HepG2 (cell line): ENCODE results near the gene GPER1. TPM values are rescaled to one million over a fixed set of nuclear protein-coding genes. Genes with fewer than 3 reads are reported as not detected.
A peak's percentile ranks its signal among the peaks of the same experiment; 100 is the strongest.

Source experiments
- ARID3A ChIP-seq: IDR thresholded peaks from 2 replicates; pipeline ENCODE4 v1.6.1; 2012; ENCODE audit warnings: low read depth, low read length, improper control_type of control experiment
- BRD4 ChIP-seq: sonication (generic); formaldehyde crosslinking; IDR thresholded peaks from 2 replicates; pipeline ENCODE4 v1.4.0; 2020; ENCODE audit warnings: missing genetic modification reagents
- CAMTA2 ChIP-seq: sonication (generic); formaldehyde crosslinking; IDR thresholded peaks from 2 replicates; pipeline ENCODE4 v1.4.0; 2020; ENCODE audit warnings: mild to moderate bottlenecking, missing genetic modification reagents, borderline replicate concordance
- GMEB2 ChIP-seq: IDR thresholded peaks from 2 replicates; pipeline ENCODE4 v1.6.1; 2016; ENCODE audit warnings: missing biosample characterization, missing genetic modification reagents, low read depth
- HCFC1 ChIP-seq: fragments of 150-350 bp; IDR thresholded peaks from 2 replicates; pipeline ENCODE4 v1.6.1; 2014; ENCODE audit warnings: low read depth, low read length
- HNRNPL ChIP-seq: fragments of 200-400 bp; formaldehyde crosslinking; IDR thresholded peaks from 2 replicates; pipeline ENCODE4 v1.6.1; 2017; ENCODE audit warnings: mild to moderate bottlenecking, low read depth, low read length
- KLF16 ChIP-seq, 2 experiments: sonication (generic) in 1 of 2; formaldehyde crosslinking in 1 of 2; IDR thresholded peaks; 2 replicates each; pipeline versions ENCODE4 v1.6.1 to v1.8.0; 2016 to 2023; ENCODE audit warnings: missing genetic modification reagents in 2 of 2, missing compliant biosample characterization in 1 of 2
- KLF6 ChIP-seq: IDR thresholded peaks from 2 replicates; pipeline ENCODE4 v1.8.0; 2016; ENCODE audit warnings: missing biosample characterization, missing genetic modification reagents
- MAF1 ChIP-seq: sonication (generic); formaldehyde crosslinking; IDR thresholded peaks from 2 replicates; pipeline ENCODE4 v1.5.0; 2020; ENCODE audit warnings: missing genetic modification reagents, borderline replicate concordance
- MED8 ChIP-seq: sonication (generic); formaldehyde crosslinking; IDR thresholded peaks from 2 replicates; pipeline ENCODE4 v1.8.1; 2023; ENCODE audit warnings: mild to moderate bottlenecking, missing genetic modification reagents; ENCODE audit not compliant: insufficient replicate concordance
- MEF2D ChIP-seq: sonication (generic); formaldehyde crosslinking; IDR thresholded peaks from 2 replicates; pipeline ENCODE4 v1.5.1; 2020; ENCODE audit warnings: mild to moderate bottlenecking, missing genetic modification reagents
- MXI1 ChIP-seq: IDR thresholded peaks from 3 replicates; pipeline ENCODE4 v1.6.1; 2012; ENCODE audit warnings: low read depth, low read length, inconsistent platforms, borderline replicate concordance
- MYNN ChIP-seq: sonication (generic); formaldehyde crosslinking; IDR thresholded peaks from 2 replicates; pipeline ENCODE4 v1.4.0; 2020; ENCODE audit warnings: mild to moderate bottlenecking, low read depth, missing genetic modification reagents
- RAD21 ChIP-seq: fragments of 450-650 bp; formaldehyde crosslinking; IDR thresholded peaks from 2 replicates; pipeline ENCODE4 v1.5.0; 2020; ENCODE audit warnings: mild to moderate bottlenecking
- SP1 ChIP-seq, 2 experiments: fragments of 450-650 bp in 1 of 2; sonication (generic) in 1 of 2; formaldehyde crosslinking in 1 of 2; IDR thresholded peaks; 2 replicates each; pipeline versions ENCODE4 v1.4.0 to v1.6.1; 2016 to 2020; ENCODE audit warnings: missing genetic modification reagents in 1 of 2
- STAT5B ChIP-seq: sonication (generic); formaldehyde crosslinking; IDR thresholded peaks from 2 replicates; pipeline ENCODE4 v1.4.0; 2020; ENCODE audit warnings: missing genetic modification reagents
- ZBTB7A ChIP-seq: sonication (generic); formaldehyde crosslinking; IDR thresholded peaks from 2 replicates; pipeline ENCODE4 v1.8.0; 2022; ENCODE audit warnings: mild to moderate bottlenecking, missing genetic modification reagents
- ZFP36L1 ChIP-seq: sonication (generic); formaldehyde crosslinking; IDR thresholded peaks from 2 replicates; pipeline ENCODE4 v1.8.0; 2022; ENCODE audit warnings: mild to moderate bottlenecking, missing genetic modification reagents, moderate library complexity
- ZFP41 ChIP-seq: sonication (generic); formaldehyde crosslinking; IDR thresholded peaks from 2 replicates; pipeline ENCODE4 v1.4.0; 2020; ENCODE audit warnings: mild to moderate bottlenecking, missing genetic modification reagents, borderline replicate concordance
- ZNF282 ChIP-seq: fragments of 450-650 bp; IDR thresholded peaks from 2 replicates; pipeline ENCODE4 v1.6.1; 2018; ENCODE audit not compliant: partially characterized antibody
- ZNF550 ChIP-seq: sonication (generic); formaldehyde crosslinking; IDR thresholded peaks from 2 replicates; pipeline ENCODE4 v1.4.0; 2020; ENCODE audit warnings: mild to moderate bottlenecking, missing genetic modification reagents, borderline replicate concordance
- ZNF709 ChIP-seq: sonication (generic); formaldehyde crosslinking; IDR thresholded peaks from 2 replicates; pipeline ENCODE4 v1.5.0; 2020; ENCODE audit warnings: mild to moderate bottlenecking, missing genetic modification reagents
- ZNF724P ChIP-seq: sonication (generic); formaldehyde crosslinking; IDR thresholded peaks from 2 replicates; pipeline ENCODE4 v1.8.0; 2022; ENCODE audit warnings: missing genetic modification reagents, borderline replicate concordance
- polyA plus RNA-seq, 8 experiments: library from polyadenylated mRNA; depleted of rRNA in 3 of 8; stranded (reverse) in 7 of 8; unstranded in 1 of 8; fragments of >200 nt; fragmentation: Illumina TruSeq in 4 of 8; extraction: Trizol in 4 of 8; gene quantifications; 2 replicates each; pipeline versions ENCODE4 v1.2.1 to v1.2.3, GENCODE V29; 2011 to 2016; ENCODE audit warnings: low read depth in 4 of 8, missing spikeins in 1 of 8, mixed read lengths in 1 of 8; ENCODE audit not compliant: insufficient read depth in 1 of 8
- total RNA-seq, 5 experiments: library from RNA; depleted of rRNA; stranded (reverse); fragments of >200 nt; fragmentation: Illumina TruSeq; extraction: Trizol; gene quantifications; 2 replicates each; pipeline ENCODE4 v1.2.3, GENCODE V29; 2016; ENCODE audit warnings: low read depth in 1 of 5
- TF ChIP-seq, protein P1 (sequence below): sonication (generic); formaldehyde crosslinking; IDR thresholded peaks from 2 replicates; pipeline ENCODE4 v1.8.0; 2022; ENCODE audit warnings: mild to moderate bottlenecking, missing genetic modification reagents, moderate library complexity
- TF ChIP-seq, protein P2 (sequence below): sonication (generic); formaldehyde crosslinking; conservative IDR thresholded peaks from 2 replicates; pipeline ENCODE4 v1.4.0; 2020; ENCODE audit warnings: missing genetic modification reagents

Gene GPER1
- total and polyA plus RNA-seq, 2 of the 13 experiments (the other 11 are each of a cell fraction or from before 2014, with no cell fraction given): 12.7 to 19.7 TPM

DNA sequence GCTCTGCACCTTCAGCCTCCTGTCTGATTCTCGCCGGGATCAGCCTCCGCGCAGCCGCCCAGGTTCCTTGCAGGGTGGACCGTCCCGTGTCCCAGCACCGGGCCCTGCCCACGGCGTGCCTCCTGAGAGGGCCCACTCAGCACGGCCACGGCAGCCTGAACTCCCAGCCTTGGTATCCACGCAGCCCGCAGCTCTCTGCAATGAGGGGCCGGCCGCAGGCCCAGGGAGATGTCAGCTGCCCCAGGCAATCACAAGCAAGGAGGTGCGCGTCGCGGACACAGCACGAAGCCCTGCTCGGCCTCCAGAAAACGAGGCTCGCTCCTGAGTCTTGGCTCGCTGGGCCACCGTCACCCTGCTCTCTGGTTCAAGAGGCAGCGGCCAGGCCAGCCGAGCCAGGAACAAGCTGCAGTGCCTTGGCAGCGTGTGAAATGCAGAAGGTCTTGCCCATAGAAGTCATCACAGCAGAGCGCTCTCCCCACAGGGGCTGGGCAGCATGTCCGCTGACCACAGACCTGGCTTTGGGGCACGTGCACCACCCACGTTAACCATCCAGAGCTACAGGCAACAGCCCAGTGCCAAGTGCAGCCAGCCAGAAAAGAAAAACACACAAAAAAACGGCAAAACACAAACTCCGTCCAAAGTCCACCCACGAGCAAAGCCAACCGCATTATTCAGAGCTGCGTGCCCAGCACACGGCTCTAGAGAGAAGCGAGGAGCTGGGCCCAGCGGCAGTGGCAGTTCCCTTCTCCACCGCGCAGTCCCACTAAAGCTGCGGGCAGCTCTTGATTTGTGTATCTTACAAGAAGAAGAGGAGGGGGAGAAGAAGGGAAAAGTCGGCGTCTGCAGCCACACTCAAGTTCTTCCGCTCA is 13.9 kb downstream of the GPER1 start (continued):
- TF ChIP-seq, protein P1, sequence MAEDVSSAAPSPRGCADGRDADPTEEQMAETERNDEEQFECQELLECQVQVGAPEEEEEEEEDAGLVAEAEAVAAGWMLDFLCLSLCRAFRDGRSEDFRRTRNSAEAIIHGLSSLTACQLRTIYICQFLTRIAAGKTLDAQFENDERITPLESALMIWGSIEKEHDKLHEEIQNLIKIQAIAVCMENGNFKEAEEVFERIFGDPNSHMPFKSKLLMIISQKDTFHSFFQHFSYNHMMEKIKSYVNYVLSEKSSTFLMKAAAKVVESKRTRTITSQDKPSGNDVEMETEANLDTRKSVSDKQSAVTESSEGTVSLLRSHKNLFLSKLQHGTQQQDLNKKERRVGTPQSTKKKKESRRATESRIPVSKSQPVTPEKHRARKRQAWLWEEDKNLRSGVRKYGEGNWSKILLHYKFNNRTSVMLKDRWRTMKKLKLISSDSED (CRISPR knock-in tag): no peak
- TF ChIP-seq ZBTB7A (CRISPR knock-in tag) (no peak), MXI1 (no peak), GMEB2 (CRISPR knock-in tag) (no peak), ZNF724P (peak; percentile 39; the same call in 1 of the 2 replicates), ZNF709 (CRISPR knock-in tag) (peak; percentile 90; the same call in 1 of the 2 replicates), ZFP41 (no peak), CAMTA2 (CRISPR knock-in tag) (no peak), SP1 (IDR thresholded peaks at IDR 0.05) (no peak), SP1 (CRISPR knock-in tag; IDR thresholded peaks at IDR 0.05) (no peak), MED8 (CRISPR knock-in tag) (no peak), HCFC1 (no peak), ZFP36L1 (no peak), BRD4 (CRISPR knock-in tag) (no peak), HNRNPL (peak; percentile 97), KLF6 (peak; percentile 83), MAF1 (CRISPR knock-in tag) (no peak), MEF2D (CRISPR knock-in tag) (peak; percentile 71; the same call in 1 of the 2 replicates), ZNF282 (no peak), MYNN (CRISPR knock-in tag) (no peak), KLF16 (CRISPR knock-in tag; IDR thresholded peaks at IDR 0.05) (peak in 1 of 2 experiments; percentile 52; a peak in 1 of 4 replicates), ZNF550 (no peak), ARID3A (no peak), RAD21 (CRISPR knock-in tag) (no peak), STAT5B (CRISPR knock-in tag) (no peak)
- TF ChIP-seq, protein P2, sequence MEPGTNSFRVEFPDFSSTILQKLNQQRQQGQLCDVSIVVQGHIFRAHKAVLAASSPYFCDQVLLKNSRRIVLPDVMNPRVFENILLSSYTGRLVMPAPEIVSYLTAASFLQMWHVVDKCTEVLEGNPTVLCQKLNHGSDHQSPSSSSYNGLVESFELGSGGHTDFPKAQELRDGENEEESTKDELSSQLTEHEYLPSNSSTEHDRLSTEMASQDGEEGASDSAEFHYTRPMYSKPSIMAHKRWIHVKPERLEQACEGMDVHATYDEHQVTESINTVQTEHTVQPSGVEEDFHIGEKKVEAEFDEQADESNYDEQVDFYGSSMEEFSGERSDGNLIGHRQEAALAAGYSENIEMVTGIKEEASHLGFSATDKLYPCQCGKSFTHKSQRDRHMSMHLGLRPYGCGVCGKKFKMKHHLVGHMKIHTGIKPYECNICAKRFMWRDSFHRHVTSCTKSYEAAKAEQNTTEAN (CRISPR knock-in tag): peak; percentile 81; the same call in 1 of the 2 replicates
